GM12878 (cell line): ENCODE measurements around the gene ZNF212. TPM values are rescaled to one million over a fixed set of nuclear protein-coding genes. Genes with fewer than 3 reads are reported as not detected.

Source experiments
- ATAC-seq: fragments of 200-7000 bp; cut with Tn5 transposase; 3 replicates; pipeline ENCODE4 v1.9.1; 2020; ENCODE audit warnings: mild to moderate bottlenecking, moderate library complexity
- BruUV-seq: library from RNA; stranded (reverse); fragments of 400-500 nt; replicated peaks from 2 replicates; lab custom pipeline; 2021; lab: Mats Ljungman, UMichigan
- CTCF ChIA-PET: fragments of 300-600 bp; sonication (Branson Sonifier 250); formaldehyde crosslinking; extraction: SDS; loops from one replicate; lab custom pipeline; 2021; ENCODE audit warnings: inconsistent platforms; lab: Yijun Ruan, JAX
- POLR2A ChIA-PET: fragments of 350-600 bp; formaldehyde crosslinking; extraction: SDS; loops from one replicate; lab custom pipeline; 2021; ENCODE audit warnings: inconsistent platforms; lab: Charles Lee
- RAD21 ChIA-PET: fragments of 300-600 bp; sonication (Branson Sonifier 250); formaldehyde crosslinking; loops from one replicate; lab custom pipeline; 2023; ENCODE audit warnings: antibody characterized with exemption; ENCODE audit not compliant: unreplicated experiment; lab: Charles Lee
- SMC1A ChIA-PET: fragments of 300-600 bp; sonication (Branson Sonifier 250); formaldehyde crosslinking; loops from one replicate; lab custom pipeline; 2023; ENCODE audit not compliant: unreplicated experiment, uncharacterized antibody; lab: Charles Lee
- DNase-seq: peaks from one replicate; pipeline ENCODE4 v3.0.0-alpha.2; 2011; ENCODE audit warnings: low read depth, low spot score
- FAIRE-seq: peaks from 3 replicates; lab custom pipeline; 2011; peaks lifted over from hg19 to GRCh38; lab: Jason Lieb, UNC
- H2AFZ ChIP-seq: 2 replicates; pipeline ENCODE4 v1.6.0; 2011; ENCODE audit warnings: low read depth, low read length, control low read depth; ENCODE audit not compliant: control insufficient read depth
- H3K27ac ChIP-seq: 2 replicates; pipeline ENCODE4 v1.5.1; 2011; ENCODE audit warnings: control low read depth; ENCODE audit not compliant: control insufficient read depth, insufficient read depth
- H3K27me3 ChIP-seq, 2 experiments: replicated peaks in 1 of 2; 2 replicates each; pipeline versions ENCODE4 v1.6.0 to v1.6.1; 2011; ENCODE audit warnings: low read length in 1 of 2; ENCODE audit not compliant: control insufficient read depth in 2 of 2, insufficient read depth in 2 of 2
- H3K36me3 ChIP-seq, 2 experiments: 2 replicates each; pipeline ENCODE4 v1.5.1; 2011; ENCODE audit warnings: low read length in 1 of 2; ENCODE audit not compliant: control insufficient read depth in 2 of 2, insufficient read depth in 2 of 2
- H3K4me1 ChIP-seq: 2 replicates; pipeline ENCODE4 v1.6.1; 2011; ENCODE audit warnings: mild to moderate bottlenecking, low read length, moderate library complexity, mixed read lengths; ENCODE audit not compliant: control insufficient read depth, insufficient read depth
- H3K4me2 ChIP-seq: 2 replicates; pipeline ENCODE4 v1.6.0; 2011; ENCODE audit warnings: control low read depth; ENCODE audit not compliant: control insufficient read depth, insufficient read depth
- H3K4me3 ChIP-seq: fragments of 200-600 bp; sonication (generic); 2 replicates; pipeline ENCODE4 v1.5.1; 2016
- H3K79me2 ChIP-seq: 2 replicates; pipeline ENCODE4 v1.6.0; 2011; ENCODE audit warnings: low read length; ENCODE audit not compliant: control insufficient read depth, insufficient read depth
- H3K9ac ChIP-seq: 2 replicates; pipeline ENCODE4 v1.8.0; 2011; ENCODE audit warnings: low read length, control low read depth, mixed read lengths; ENCODE audit not compliant: control insufficient read depth, insufficient read depth
- H3K9me3 ChIP-seq: replicated peaks from 3 replicates; pipeline ENCODE4 v1.5.1; 2011; ENCODE audit warnings: mild to moderate bottlenecking, low read length; ENCODE audit not compliant: control insufficient read depth, insufficient read depth
- H4K20me1 ChIP-seq: 2 replicates; pipeline ENCODE4 v1.6.0; 2011; ENCODE audit not compliant: control insufficient read depth, insufficient read depth
- BMI1 ChIP-seq: fragments of 450-650 bp; IDR thresholded peaks from 2 replicates; pipeline ENCODE4 v1.6.1; 2016; ENCODE audit warnings: mild to moderate bottlenecking, moderate library complexity, borderline replicate concordance
- CBFB ChIP-seq: IDR thresholded peaks from 2 replicates; pipeline ENCODE4 v1.6.1; 2016; ENCODE audit warnings: antibody characterized with exemption, low read depth
- CUX1 ChIP-seq: IDR thresholded peaks from 2 replicates; pipeline ENCODE4 v1.6.1; 2012; ENCODE audit warnings: improper control_type of control experiment, low read depth, low read length; ENCODE audit not compliant: insufficient replicate concordance
- FOXK2 ChIP-seq: fragments of 450-650 bp; IDR thresholded peaks from 2 replicates; pipeline ENCODE4 v1.6.1; 2017; ENCODE audit warnings: mild to moderate bottlenecking, moderate library complexity
- LARP7 ChIP-seq: fragments of 450-650 bp; IDR thresholded peaks from 2 replicates; pipeline ENCODE4 v1.6.1; 2017; ENCODE audit warnings: mild to moderate bottlenecking
- MYC ChIP-seq: IDR thresholded peaks from 2 replicates; pipeline ENCODE4 v1.6.1; 2011; ENCODE audit warnings: mild to moderate bottlenecking, low read length, moderate library complexity, inconsistent platforms; ENCODE audit not compliant: insufficient read depth, insufficient replicate concordance, insufficient read length, severe bottlenecking
- NBN ChIP-seq: fragments of 450-650 bp; IDR thresholded peaks from 2 replicates; pipeline ENCODE4 v1.6.1; 2016
- NFYB ChIP-seq: IDR thresholded peaks from 2 replicates; pipeline ENCODE4 v1.6.1; 2011; ENCODE audit warnings: low read depth, mild to moderate bottlenecking, low read length, improper control_type of control experiment, moderate library complexity; ENCODE audit not compliant: insufficient read depth
- NR2F1 ChIP-seq: fragments of 450-650 bp; conservative IDR thresholded peaks from 2 replicates; pipeline ENCODE4 v1.6.1; 2017; ENCODE audit warnings: mild to moderate bottlenecking
- PKNOX1 ChIP-seq: fragments of 450-650 bp; IDR thresholded peaks from 2 replicates; pipeline ENCODE4 v1.6.1; 2016; ENCODE audit warnings: mild to moderate bottlenecking
- RCOR1 ChIP-seq: conservative IDR thresholded peaks from 2 replicates; pipeline ENCODE4 v1.6.1; 2012; ENCODE audit warnings: low read depth, low read length, improper control_type of control experiment
- TCF7 ChIP-seq: IDR thresholded peaks from 2 replicates; pipeline ENCODE4 v1.6.1; 2014; ENCODE audit warnings: antibody characterized with exemption, borderline replicate concordance
- WRNIP1 ChIP-seq: IDR thresholded peaks from 2 replicates; pipeline ENCODE4 v1.6.1; 2011; ENCODE audit warnings: low read depth, low read length, improper control_type of control experiment, borderline replicate concordance
- YBX1 ChIP-seq: fragments of 450-650 bp; IDR thresholded peaks from 2 replicates; pipeline ENCODE4 v1.6.1; 2016; ENCODE audit warnings: antibody characterized with exemption
- ZBTB11 ChIP-seq: fragments of 450-650 bp; formaldehyde crosslinking; IDR thresholded peaks from 2 replicates; pipeline ENCODE4 v1.5.0; 2022; ENCODE audit warnings: mild to moderate bottlenecking, missing genetic modification characterization
- ZNF384 ChIP-seq: IDR thresholded peaks from 2 replicates; pipeline ENCODE4 v1.6.1; 2012; ENCODE audit warnings: low read depth, mild to moderate bottlenecking, low read length, improper control_type of control experiment, borderline replicate concordance
- ZNF622 ChIP-seq: fragments of 450-650 bp; IDR thresholded peaks from 2 replicates; pipeline ENCODE4 v1.6.1; 2017; ENCODE audit warnings: mild to moderate bottlenecking, inconsistent platforms
- WGBS: methylation state at CpG from one replicate; pipeline ENCODE4 v1.1.6; 2016; ENCODE audit warnings: low lambda C conversion rate; ENCODE audit not compliant: insufficient replicate concordance, insufficient coverage; ENCODE audit errors: missing lambda C conversion rate; 5-methylcytosine and 5-hydroxymethylcytosine counted together
- in situ Hi-C: fragments of 300-500 bp; cut with MboI; formaldehyde crosslinking; loops from 9 replicates; pipeline ENCODE4 v1.14.3; 2018; ENCODE audit warnings: mixed read lengths
- intact Hi-C: fragments of 100-400 bp; cut with micrococcal nuclease; formaldehyde crosslinking; loops from one replicate; pipeline ENCODE4 v1.14.2; 2022; ENCODE audit not compliant: unreplicated experiment
- polyA plus RNA-seq, 11 experiments: library from polyadenylated mRNA; depleted of rRNA in 4 of 11; unstranded in 6 of 11; stranded (reverse) in 5 of 11; fragments of >200 nt; fragmentation: Nextera tagmentation in 4 of 11; fragmentation: Illumina TruSeq in 1 of 11; extraction: Ambion mirVana in 4 of 11; extraction: Trizol in 1 of 11; gene quantifications; 1 replicate in 1 of 11; 2 replicates in 10 of 11; pipeline versions ENCODE4 v1.2.1 to v1.2.3, GENCODE V29; 2011 to 2016; ENCODE audit warnings: inconsistent platforms in 2 of 11, missing spikeins in 2 of 11, low read depth in 1 of 11
- total RNA-seq, 4 experiments: library from RNA; depleted of rRNA in 3 of 4; stranded (reverse); fragments of >200 nt in 3 of 4; fragmentation: Illumina TruSeq in 1 of 4; extraction: Trizol in 1 of 4; gene quantifications; 2 replicates each; pipeline versions ENCODE4 v1.2.1 to v1.2.3, GENCODE V29; 2013 to 2021

Gene ZNF212
- total and polyA plus RNA-seq, 10 of the 15 experiments (the other 5 are each of a cell fraction or from before 2014, with no cell fraction given) = 1.2 to 11.6 (median 5.4) TPM

- ChIA-PET CTCF (no interaction called here), SMC1A (no interaction called here), POLR2A (no interaction called here), RAD21 (no interaction called here)
- Histone ChIP-seq H3K27me3 (no peaks in the 10 kb centered on the region), H3K27ac (no peak overlapping the region), H2AFZ (no peak overlapping the region), H3K4me1 (no peaks in the 10 kb centered on the region), H3K36me3 (no peaks in the 10 kb centered on the region), H3K4me2 (no peak overlapping the region), H3K79me2 (no peaks in the 10 kb centered on the region), H3K9ac (no peak overlapping the region), H3K4me3 (no peak overlapping the region), H4K20me1 (no peaks in the 10 kb centered on the region), H3K9me3 (no peaks in the 10 kb centered on the region; the same call in 2 of the 3 replicates)
- no peak for FAIRE-seq
- no TSS peak for BruUV-seq
- intact Hi-C loops (no loop called here), in situ Hi-C loops (no loop called here)
- 0% methylated on average over 2 of the region's 2 CpGs for WGBS
- no peak for DNase-seq
- ATAC-seq = no peak
- TF ChIP-seq CBFB (no peak), YBX1 (no peak), FOXK2 (no peak), ZNF384 (no peak), MYC (no peak), TCF7 (no peak), RCOR1 (no peak), PKNOX1 (no peak), ZNF622 (no peak), NR2F1 (no peak), NFYB (no peak), CUX1 (no peak), BMI1 (no peak), WRNIP1 (no peak), ZBTB11 (CRISPR knock-in tag) (no peak), NBN (no peak), LARP7 (no peak)
These were observed 63.4 kb downstream of the ZNF212 start for GRCh38 chr7:149302865-149303264.
